Ectodermal cell (in vitro differentiated cells): ENCODE measurements around the gene HSPB7. TPM values are rescaled to one million over a fixed set of nuclear protein-coding genes. Genes with fewer than 3 reads are reported as not detected.
"Not testable (repeated sequence)": the region's sequence is repeated elsewhere in the genome, so short reads cannot be mapped to it uniquely, and the experiment has no call there.

Source experiments
- H3K27ac ChIP-seq: 2 replicates; pipeline ENCODE4 v1.7.0; 2013; ENCODE audit warnings: mild to moderate bottlenecking, low read depth, low read length; ENCODE audit not compliant: insufficient read depth, poor library complexity, severe bottlenecking
- H3K27me3 ChIP-seq: 2 replicates; pipeline ENCODE4 v1.7.0; 2013; ENCODE audit warnings: mild to moderate bottlenecking, low read length; ENCODE audit not compliant: insufficient read depth, control insufficient read depth, poor library complexity, severe bottlenecking
- H3K36me3 ChIP-seq: one replicate; pipeline ENCODE4 v1.7.0; 2013; ENCODE audit warnings: low read length; ENCODE audit not compliant: control insufficient read depth, insufficient read depth
- H3K4me1 ChIP-seq: one replicate; pipeline ENCODE4 v1.7.0; 2013; ENCODE audit warnings: low read length; ENCODE audit not compliant: control insufficient read depth, insufficient read depth
- H3K4me3 ChIP-seq: 2 replicates; pipeline ENCODE4 v1.7.0; 2013; ENCODE audit warnings: low read depth, low read length, control low read depth; ENCODE audit not compliant: insufficient read depth
- H3K9me3 ChIP-seq: 2 replicates; pipeline ENCODE4 v1.7.0; 2013; ENCODE audit warnings: mild to moderate bottlenecking, low read length, moderate library complexity; ENCODE audit not compliant: control insufficient read depth
- WGBS, 2 experiments: methylation state at CpG; one replicate each; pipeline ENCODE4 v1.1.7; 2013; ENCODE audit warnings: missing lambda C conversion rate in 2 of 2; 5-methylcytosine and 5-hydroxymethylcytosine counted together
- polyA plus RNA-seq, 4 experiments: library from polyadenylated mRNA; stranded (reverse); fragments of 50-300 nt; gene quantifications; one replicate each; pipeline ENCODE4 v1.2.3, GENCODE V29; 2013

HSPB7 gene
- polyA plus RNA-seq (2013, experiment 1 of 4) = not detected
- polyA plus RNA-seq (2013, experiment 2 of 4) = not detected
- polyA plus RNA-seq (2013, experiment 3 of 4) = 0.27 TPM
- not detected for polyA plus RNA-seq (2013, experiment 4 of 4)

- Histone ChIP-seq H3K27me3 (peaks cover 19% of the 10 kb centered on the region), H3K9me3 (no peaks in the 10 kb centered on the region), H3K4me3 (no peak within 1 kb of the TSS), H3K4me1 (peaks cover 25% of the 10 kb centered on the region), H3K36me3 (no peaks in the 10 kb centered on the region), H3K27ac (no peak within 1 kb of the TSS)
- WGBS, 2 experiments = 63 to 68% methylated on average over 37 of the region's 37 CpGs
Measured at GRCh38 chr1:16017461-16018303, at the start of gene HSPB7. HSPB7 (minus strand) TSS chr1:16018043; CDS start chr1:16017963, 80 bp downstream.

GRCh38 chr1:16067127-16067768, 49.4 kb upstream of the HSPB7 start:
- peak overlapping the region; percentile 58 for H3K27ac ChIP-seq
- H3K4me1 ChIP-seq = peaks cover 45% of the 10 kb centered on the region
- H3K36me3 ChIP-seq = no peaks in the 10 kb centered on the region
- peaks cover 5% of the 10 kb centered on the region for H3K27me3 ChIP-seq
- no peak overlapping the region for H3K4me3 ChIP-seq
- no peaks in the 10 kb centered on the region for H3K9me3 ChIP-seq
- WGBS, 2 experiments = 68 to 74% methylated on average over 6 of the region's 6 CpGs

- no peak overlapping the region for H3K27ac ChIP-seq
- whole genome bisulfite sequencing, 2 experiments = 90% methylated on average over 4 of the region's 4 CpGs
- H3K4me1 ChIP-seq = peaks cover 44% of the 10 kb centered on the region
- H3K4me3 ChIP-seq = no peak overlapping the region
- H3K9me3 ChIP-seq = no peaks in the 10 kb centered on the region
- H3K27me3 ChIP-seq = no peaks in the 10 kb centered on the region
- no peaks in the 10 kb centered on the region for H3K36me3 ChIP-seq
Measured at GRCh38 chr1:16066245-16066644, 48.4 kb upstream of the HSPB7 start.

GRCh38 chr1:16065269-16065576, 47.4 kb upstream of the HSPB7 start:
- Histone ChIP-seq H3K27me3 (no peaks in the 10 kb centered on the region), H3K27ac (no peak overlapping the region), H3K9me3 (no peaks in the 10 kb centered on the region), H3K4me3 (no peak overlapping the region), H3K36me3 (no peaks in the 10 kb centered on the region), H3K4me1 (peaks cover 44% of the 10 kb centered on the region)
- 56 to 62% methylated on average over 8 of the region's 8 CpGs for WGBS, 2 experiments

- Histone ChIP-seq H3K9me3 (no peaks in the 10 kb centered on the region), H3K27me3 (no peaks in the 10 kb centered on the region), H3K4me3 (no peak overlapping the region), H3K4me1 (peaks cover 44% of the 10 kb centered on the region), H3K27ac (no peak overlapping the region), H3K36me3 (no peaks in the 10 kb centered on the region)
- 83 to 84% methylated on average over 13 of the region's 13 CpGs for WGBS, 2 experiments
Measured at GRCh38 chr1:16064536-16065268, 46.9 kb upstream of the HSPB7 start.

- Histone ChIP-seq H3K27me3 (no peaks in the 10 kb centered on the region), H3K36me3 (no peaks in the 10 kb centered on the region), H3K4me1 (peaks cover 44% of the 10 kb centered on the region), H3K27ac (no peak overlapping the region), H3K4me3 (no peak overlapping the region), H3K9me3 (no peaks in the 10 kb centered on the region)
- WGBS, 2 experiments = 64 to 68% methylated on average over 9 of the region's 9 CpGs
Measured at GRCh38 chr1:16063921-16064320, 46.1 kb upstream of the HSPB7 start.

- Histone ChIP-seq H3K4me1 (peaks cover 39% of the 10 kb centered on the region), H3K27me3 (no peaks in the 10 kb centered on the region), H3K9me3 (no peaks in the 10 kb centered on the region), H3K27ac (no peak overlapping the region), H3K4me3 (no peak overlapping the region), H3K36me3 (no peaks in the 10 kb centered on the region)
- 91 to 92% methylated on average over 15 of the region's 15 CpGs for WGBS, 2 experiments
Measured at GRCh38 chr1:16063226-16063829, 45.5 kb upstream of the HSPB7 start.

GRCh38 chr1:16062687-16063075, 44.8 kb upstream of the HSPB7 start:
- not testable (repeated sequence) for H3K9me3 ChIP-seq, H3K27me3 ChIP-seq
- WGBS, 2 experiments = 92% methylated on average over 9 of the region's 9 CpGs

GRCh38 chr1:16061989-16062686, 44.3 kb upstream of the HSPB7 start:
- 76 to 78% methylated on average over 17 to 18 of the region's 18 CpGs for WGBS, 2 experiments
- H3K9me3 ChIP-seq, H3K4me3 ChIP-seq, H3K27me3 ChIP-seq, H3K36me3 ChIP-seq, H3K27ac ChIP-seq: not testable (repeated sequence)
- peaks cover 27% of the 10 kb centered on the region for H3K4me1 ChIP-seq

More at GRCh38 chr1:16062687-16063075, 44.8 kb upstream of the HSPB7 start:
- peaks cover 33% of the 10 kb centered on the region for H3K4me1 ChIP-seq
- H3K36me3 ChIP-seq, H3K4me3 ChIP-seq, H3K27ac ChIP-seq: not testable (repeated sequence)
